H9 (cell line): Measurements from ENCODE around the gene TCERG1L. TPM values are rescaled to one million over a fixed set of nuclear protein-coding genes. Genes with fewer than 3 reads are reported as not detected.

Experiments used
- DNase-seq: peaks from one replicate; pipeline ENCODE4 v3.0.0-alpha.2; 2017
- H2AFZ ChIP-seq: one replicate; pipeline ENCODE4 v1.6.1; 2013; ENCODE audit warnings: mild to moderate bottlenecking, low read length, control low read depth, moderate library complexity
- H2AK5ac ChIP-seq: 2 replicates; pipeline ENCODE4 v1.6.1; 2013; ENCODE audit warnings: low read length, control low read depth, mixed read lengths; ENCODE audit not compliant: insufficient read length
- H2BK120ac ChIP-seq: one replicate; pipeline ENCODE4 v1.6.1; 2013; ENCODE audit warnings: low read depth, mild to moderate bottlenecking, low read length, control low read depth, inconsistent platforms; ENCODE audit not compliant: poor library complexity, severe bottlenecking
- H2BK12ac ChIP-seq: 2 replicates; pipeline ENCODE4 v1.6.1; 2013; ENCODE audit warnings: low read length, control low read depth, mixed read lengths, low read depth; ENCODE audit not compliant: insufficient read length
- H2BK15ac ChIP-seq: 2 replicates; pipeline ENCODE4 v1.6.1; 2013; ENCODE audit warnings: low read depth, low read length, control low read depth
- H2BK20ac ChIP-seq: one replicate; pipeline ENCODE4 v1.6.1; 2013; ENCODE audit warnings: low read depth, mild to moderate bottlenecking, low read length, control low read depth, inconsistent platforms; ENCODE audit not compliant: poor library complexity, severe bottlenecking
- H2BK5ac ChIP-seq: 2 replicates; pipeline ENCODE4 v1.6.1; 2013; ENCODE audit warnings: low read length, control low read depth, mixed read lengths; ENCODE audit not compliant: insufficient read length
- H3K14ac ChIP-seq: 2 replicates; pipeline ENCODE4 v1.6.1; 2013; ENCODE audit warnings: low read length, control low read depth; ENCODE audit not compliant: insufficient read depth
- H3K18ac ChIP-seq: 2 replicates; pipeline ENCODE4 v1.6.1; 2013; ENCODE audit warnings: low read depth, mild to moderate bottlenecking, mixed read lengths, low read length, control low read depth; ENCODE audit not compliant: insufficient read length
- H3K23ac ChIP-seq: 2 replicates; pipeline ENCODE4 v1.6.1; 2013; ENCODE audit warnings: low read length, control low read depth, mixed read lengths, low read depth; ENCODE audit not compliant: insufficient read length
- H3K23me2 ChIP-seq: 2 replicates; pipeline ENCODE4 v1.6.1; 2013; ENCODE audit warnings: low read depth, mild to moderate bottlenecking, mixed read lengths, low read length, control low read depth; ENCODE audit not compliant: insufficient read length, poor library complexity, severe bottlenecking
- H3K27ac ChIP-seq: 2 replicates; pipeline ENCODE4 v1.5.1; 2013; ENCODE audit warnings: low read length, control low read depth, mixed read lengths, low read depth; ENCODE audit not compliant: insufficient read length
- H3K27me3 ChIP-seq: 2 replicates; pipeline ENCODE4 v1.6.1; 2013; ENCODE audit warnings: low read length, control low read depth, inconsistent platforms; ENCODE audit not compliant: insufficient read depth
- H3K4ac ChIP-seq: 2 replicates; pipeline ENCODE4 v1.6.1; 2013; ENCODE audit warnings: low read depth, mild to moderate bottlenecking, control low read depth, inconsistent platforms, low read length, moderate library complexity
- H3K4me1 ChIP-seq: 2 replicates; pipeline ENCODE4 v1.6.1; 2013; ENCODE audit warnings: low read length, control low read depth, inconsistent platforms; ENCODE audit not compliant: insufficient read depth
- H3K4me2 ChIP-seq: 2 replicates; pipeline ENCODE4 v1.6.1; 2013; ENCODE audit warnings: low read length, control low read depth, mixed read lengths; ENCODE audit not compliant: insufficient read length, insufficient read depth
- H3K56ac ChIP-seq: 2 replicates; pipeline ENCODE4 v1.6.1; 2013; ENCODE audit warnings: low read depth, mild to moderate bottlenecking, mixed read lengths, low read length, control low read depth; ENCODE audit not compliant: insufficient read length
- H3K79me1 ChIP-seq: 2 replicates; pipeline ENCODE4 v1.6.1; 2013; ENCODE audit warnings: low read depth, mild to moderate bottlenecking, moderate library complexity, low read length, control low read depth, inconsistent platforms; ENCODE audit not compliant: insufficient read depth, poor library complexity, severe bottlenecking
- H3K79me2 ChIP-seq: 2 replicates; pipeline ENCODE4 v1.6.1; 2013; ENCODE audit warnings: low read length, control low read depth, inconsistent platforms; ENCODE audit not compliant: insufficient read depth
- H3K9ac ChIP-seq: 2 replicates; pipeline ENCODE4 v1.6.1; 2013; ENCODE audit warnings: low read length, control low read depth, mixed read lengths; ENCODE audit not compliant: insufficient read length; ENCODE audit errors: extremely low read depth
- H3K9me3 ChIP-seq: one replicate; pipeline ENCODE4 v1.6.1; 2013; ENCODE audit warnings: low read depth, low read length, inconsistent platforms; ENCODE audit not compliant: control insufficient read depth
- H3T11ph ChIP-seq: one replicate; pipeline ENCODE4 v1.6.1; 2013; ENCODE audit warnings: mild to moderate bottlenecking, low read length, control low read depth, inconsistent platforms
- H4K20me1 ChIP-seq: one replicate; pipeline ENCODE4 v1.6.1; 2013; ENCODE audit not compliant: control insufficient read depth, insufficient read length, insufficient read depth
- H4K5ac ChIP-seq: 2 replicates; pipeline ENCODE4 v1.6.1; 2013; ENCODE audit warnings: low read depth, mild to moderate bottlenecking, mixed read lengths, low read length, control low read depth; ENCODE audit not compliant: insufficient read length
- H4K8ac ChIP-seq: replicated peaks from 2 replicates; pipeline ENCODE4 v1.6.1; 2013; ENCODE audit warnings: low read length, control low read depth, mixed read lengths, low read depth; ENCODE audit not compliant: insufficient read length
- H4K91ac ChIP-seq: 2 replicates; pipeline ENCODE4 v1.6.1; 2013; ENCODE audit warnings: low read depth, mild to moderate bottlenecking, moderate library complexity, mixed read lengths, low read length, control low read depth; ENCODE audit not compliant: insufficient read length
- H3K27ac Mint-ChIP-seq, 3 experiments: 2 replicates in 2 of 3; 3 replicates in 1 of 3; pipeline ENCODE4 v1.8.0; 2020 to 2021; ENCODE audit warnings: mixed read lengths in 3 of 3, mild to moderate bottlenecking in 1 of 3, moderate library complexity in 1 of 3
- H3K27me3 Mint-ChIP-seq: 2 replicates; pipeline ENCODE4 v1.8.0; 2021; ENCODE audit warnings: low read depth, mild to moderate bottlenecking, moderate library complexity, mixed read lengths
- H3K36me3 Mint-ChIP-seq, 3 experiments: 2 replicates in 2 of 3; 3 replicates in 1 of 3; pipeline ENCODE4 v1.8.0; 2020 to 2021; ENCODE audit warnings: low read depth in 3 of 3, mixed read lengths in 3 of 3; ENCODE audit not compliant: insufficient read depth in 1 of 3
- H3K4me1 Mint-ChIP-seq, 2 experiments: 2 replicates each; pipeline ENCODE4 v1.8.0; 2020; ENCODE audit warnings: mixed read lengths in 2 of 2
- H3K4me3 Mint-ChIP-seq, 2 experiments: 2 replicates in 1 of 2; 3 replicates in 1 of 2; pipeline ENCODE4 v1.8.0; 2020 to 2021; ENCODE audit warnings: mild to moderate bottlenecking in 2 of 2, mixed read lengths in 2 of 2, moderate library complexity in 1 of 2
- H3K9me3 Mint-ChIP-seq, 2 experiments: 2 replicates in 1 of 2; 3 replicates in 1 of 2; pipeline ENCODE4 v1.8.0; 2020; ENCODE audit warnings: mild to moderate bottlenecking in 2 of 2, mixed read lengths in 2 of 2, moderate library complexity in 1 of 2
- WGBS: extraction: QIAGEN DNeasy Blood & Tissue Kit; methylation state at CpG from one replicate; pipeline ENCODE4 v1.1.7; 2013; ENCODE audit warnings: missing lambda C conversion rate, low lambda C conversion rate, mixed read lengths; ENCODE audit not compliant: insufficient read length; ENCODE audit errors: extremely low coverage; 5-methylcytosine and 5-hydroxymethylcytosine counted together
- total RNA-seq: library from RNA; stranded (reverse); gene quantifications from 2 replicates; pipeline ENCODE4 v1.2.1, GENCODE V29; 2021
- TF ChIP-seq, protein P1 (sequence below): fragments of 200-600 bp; sonication (generic); conservative IDR thresholded peaks from 3 replicates; pipeline ENCODE4 v1.8.0; 2021; ENCODE audit warnings: antibody characterized with exemption, mild to moderate bottlenecking

Gene TCERG1L
- total RNA-seq, 1 experiment from 2014 or later: 3.3 TPM

GRCh38 chr10:131184503-131184902, 127.0 kb downstream of the TCERG1L start:
- Histone ChIP-seq H3K23me2 (no peaks in the 10 kb centered on the region), H3K79me1 (no peaks in the 10 kb centered on the region), H3K27ac (no peak overlapping the region), H3T11ph (no peak overlapping the region), H3K4me1 (no peaks in the 10 kb centered on the region), H4K20me1 (peaks cover 3% of the 10 kb centered on the region), H4K5ac (no peak overlapping the region), H3K9me3 (no peaks in the 10 kb centered on the region), H2BK120ac (no peak overlapping the region), H3K14ac (no peak overlapping the region), H3K4ac (no peak overlapping the region), H2BK12ac (no peak overlapping the region), H3K18ac (no peak overlapping the region), H2BK5ac (no peak overlapping the region), H3K23ac (no peak overlapping the region), H3K4me2 (no peak overlapping the region), H2AK5ac (no peak overlapping the region), H2AFZ (no peak overlapping the region), H2BK20ac (no peak overlapping the region), H4K91ac (no peak overlapping the region), H3K27me3 (no peaks in the 10 kb centered on the region), H3K9ac (no peak overlapping the region), H4K8ac (no peak overlapping the region), H3K56ac (no peak overlapping the region), H3K79me2 (no peaks in the 10 kb centered on the region), H2BK15ac (no peak overlapping the region)
- Mint-ChIP-seq H3K36me3 (no peaks in the 10 kb centered on the region), H3K9me3 (no peaks in the 10 kb centered on the region; a peak in 1 of 5 replicates), H3K4me1 (0 out of 4 replicates have a peak, but pooled peaks cover 0 to 3% of the 10 kb centered on the region in 2 experiments), H3K27me3 (no peaks in the 10 kb centered on the region), H3K4me3 (no peak overlapping the region), H3K27ac (no peak overlapping the region)
- DNase-seq: no peak
- no CpG with 5 or more reads among the region's 9 CpGs for WGBS
- TF ChIP-seq, protein P1, sequence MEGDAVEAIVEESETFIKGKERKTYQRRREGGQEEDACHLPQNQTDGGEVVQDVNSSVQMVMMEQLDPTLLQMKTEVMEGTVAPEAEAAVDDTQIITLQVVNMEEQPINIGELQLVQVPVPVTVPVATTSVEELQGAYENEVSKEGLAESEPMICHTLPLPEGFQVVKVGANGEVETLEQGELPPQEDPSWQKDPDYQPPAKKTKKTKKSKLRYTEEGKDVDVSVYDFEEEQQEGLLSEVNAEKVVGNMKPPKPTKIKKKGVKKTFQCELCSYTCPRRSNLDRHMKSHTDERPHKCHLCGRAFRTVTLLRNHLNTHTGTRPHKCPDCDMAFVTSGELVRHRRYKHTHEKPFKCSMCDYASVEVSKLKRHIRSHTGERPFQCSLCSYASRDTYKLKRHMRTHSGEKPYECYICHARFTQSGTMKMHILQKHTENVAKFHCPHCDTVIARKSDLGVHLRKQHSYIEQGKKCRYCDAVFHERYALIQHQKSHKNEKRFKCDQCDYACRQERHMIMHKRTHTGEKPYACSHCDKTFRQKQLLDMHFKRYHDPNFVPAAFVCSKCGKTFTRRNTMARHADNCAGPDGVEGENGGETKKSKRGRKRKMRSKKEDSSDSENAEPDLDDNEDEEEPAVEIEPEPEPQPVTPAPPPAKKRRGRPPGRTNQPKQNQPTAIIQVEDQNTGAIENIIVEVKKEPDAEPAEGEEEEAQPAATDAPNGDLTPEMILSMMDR: no peak
